OCI-M1 (cell line): ENCODE data around the gene TOR1AIP1.

ENCODE experiments used
- DNase-seq: peaks from one replicate; lab custom pipeline; 2025; lab: John Stamatoyannopoulos, UW

Gene TOR1AIP1

GRCh38 chr1:179881642-179882252 is 338 bp upstream of the TOR1AIP1 start:
- DNase-seq = no peak

- no peak for DNase-seq
These were observed 1.1 kb downstream of the TOR1AIP1 start for GRCh38 chr1:179883040-179883744.

GRCh38 chr1:179883745-179884138 is 1.7 kb downstream of the TOR1AIP1 start:
- peak; percentile 52 for DNase-seq

- DNase-seq = peak; percentile 51
These were observed 6.0 kb downstream of the TOR1AIP1 start for GRCh38 chr1:179888071-179888470.

- no peak for DNase-seq
These were observed 7.5 kb downstream of the TOR1AIP1 start for GRCh38 chr1:179889589-179889988.

- DNase-seq = peak; percentile 51
These were observed 28.8 kb downstream of the TOR1AIP1 start for GRCh38 chr1:179910934-179911333.

- DNase-seq = no peak
These were observed 29.7 kb downstream of the TOR1AIP1 start for GRCh38 chr1:179911812-179912211.

- no peak for DNase-seq
These were observed 35.7 kb downstream of the TOR1AIP1 start for GRCh38 chr1:179917601-179918429.

- no peak for DNase-seq
These were observed 39.4 kb downstream of the TOR1AIP1 start for GRCh38 chr1:179921472-179921871.

GRCh38 chr1:179921981-179922872 is 40.1 kb downstream of the TOR1AIP1 start:
- no peak for DNase-seq

- peak; percentile 28 for DNase-seq
These were observed 40.9 kb downstream of the TOR1AIP1 start for GRCh38 chr1:179923029-179923428.

GRCh38 chr1:179924268-179924667 is 42.2 kb downstream of the TOR1AIP1 start:
- no peak for DNase-seq

- DNase-seq = no peak
These were observed 43.2 kb downstream of the TOR1AIP1 start for GRCh38 chr1:179925302-179925701.

GRCh38 chr1:179925922-179926849 is 44.1 kb downstream of the TOR1AIP1 start:
- no peak for DNase-seq

- no peak for DNase-seq
These were observed 44.7 kb downstream of the TOR1AIP1 start for GRCh38 chr1:179926850-179927205.

- DNase-seq = no peak
These were observed 48.1 kb downstream of the TOR1AIP1 start for GRCh38 chr1:179929955-179930798.

- DNase-seq = no peak
These were observed 48.8 kb downstream of the TOR1AIP1 start for GRCh38 chr1:179930867-179931266.

- no peak for DNase-seq
These were observed 51.1 kb downstream of the TOR1AIP1 start for GRCh38 chr1:179933219-179933618.

- peak; percentile 77 for DNase-seq
These were observed 53.9 kb downstream of the TOR1AIP1 start for GRCh38 chr1:179935909-179936496.
